Hepatocyte (in vitro differentiated cells): Measurements from ENCODE around the gene MYLIP.

ENCODE experiments used
- CTCF ChIP-seq: fragments of 200-600 bp; sonication (generic); IDR thresholded peaks from 2 replicates; pipeline ENCODE4 v1.5.1; 2016; ENCODE audit warnings: antibody characterized with exemption, mild to moderate bottlenecking; ENCODE audit not compliant: poor library complexity
- EZH2 ChIP-seq: fragments of 200-600 bp; sonication (generic); IDR thresholded peaks from 2 replicates; pipeline ENCODE4 v1.6.1; 2016; ENCODE audit warnings: antibody characterized with exemption, mild to moderate bottlenecking, borderline replicate concordance

- TF ChIP-seq EZH2 (no peak), CTCF (no peak)
These were observed 1.6 kb downstream of the MYLIP start for GRCh38 chr6:16130437-16130891.
